Measurements from ENCODE around the gene INTS12.

- no peak for TF ChIP-seq CTCF (IDR thresholded peaks at IDR 0.05)
- no peak for TF ChIP-seq POLR2A (IDR thresholded peaks at IDR 0.05)
These were observed 73.9 kb downstream of the INTS12 start for GRCh38 chr4:105634402-105635080.

All from uterus (tissue), 2 donors.